HUES6 (cell line): Measurements from ENCODE around the gene TRPM6.

Experiments used
- H3K27ac ChIP-seq: 2 replicates; pipeline ENCODE4 v1.7.0; 2013; ENCODE audit warnings: low read depth, mild to moderate bottlenecking, low read length, inconsistent platforms
- H3K27me3 ChIP-seq: 2 replicates; pipeline ENCODE4 v1.6.1; 2013; ENCODE audit warnings: low read length; ENCODE audit not compliant: control insufficient read depth, insufficient read depth
- H3K36me3 ChIP-seq: 2 replicates; pipeline ENCODE4 v1.6.1; 2013; ENCODE audit warnings: low read length; ENCODE audit not compliant: control insufficient read depth, insufficient read depth
- H3K4me1 ChIP-seq: 2 replicates; pipeline ENCODE4 v1.6.1; 2013; ENCODE audit warnings: low read length; ENCODE audit not compliant: control insufficient read depth, insufficient read depth
- H3K4me3 ChIP-seq: 2 replicates; pipeline ENCODE4 v1.5.1; 2013; ENCODE audit warnings: low read depth, low read length
- H3K9ac ChIP-seq: one replicate; pipeline ENCODE4 v1.6.1; 2013; ENCODE audit warnings: mild to moderate bottlenecking, low read length
- H3K9me3 ChIP-seq: 2 replicates; pipeline ENCODE4 v1.6.1; 2013; ENCODE audit warnings: low read depth, low read length; ENCODE audit not compliant: control insufficient read depth, insufficient read depth

Gene TRPM6

DNA sequence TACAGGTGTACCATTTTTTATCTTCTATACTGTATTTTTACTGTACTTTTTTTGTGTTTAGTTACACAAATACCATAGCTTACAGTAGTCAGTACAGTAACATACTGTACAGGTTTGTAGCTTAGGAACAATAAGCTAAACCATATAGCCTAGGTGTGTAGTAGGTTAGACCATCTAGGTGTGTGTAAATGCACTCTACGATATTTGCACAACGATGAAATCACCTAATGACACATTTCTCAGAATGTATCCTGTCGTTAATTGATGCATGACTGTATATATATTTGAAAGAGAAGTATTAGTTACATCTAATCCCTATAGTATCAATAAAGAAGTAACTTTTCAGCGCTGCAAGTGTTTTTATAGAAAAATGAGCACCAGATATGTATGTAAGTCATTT is 138.8 kb downstream of the TRPM6 start:
- Histone ChIP-seq H3K9me3 (no peaks in the 10 kb centered on the region), H3K4me3 (no peak overlapping the region)

DNA sequence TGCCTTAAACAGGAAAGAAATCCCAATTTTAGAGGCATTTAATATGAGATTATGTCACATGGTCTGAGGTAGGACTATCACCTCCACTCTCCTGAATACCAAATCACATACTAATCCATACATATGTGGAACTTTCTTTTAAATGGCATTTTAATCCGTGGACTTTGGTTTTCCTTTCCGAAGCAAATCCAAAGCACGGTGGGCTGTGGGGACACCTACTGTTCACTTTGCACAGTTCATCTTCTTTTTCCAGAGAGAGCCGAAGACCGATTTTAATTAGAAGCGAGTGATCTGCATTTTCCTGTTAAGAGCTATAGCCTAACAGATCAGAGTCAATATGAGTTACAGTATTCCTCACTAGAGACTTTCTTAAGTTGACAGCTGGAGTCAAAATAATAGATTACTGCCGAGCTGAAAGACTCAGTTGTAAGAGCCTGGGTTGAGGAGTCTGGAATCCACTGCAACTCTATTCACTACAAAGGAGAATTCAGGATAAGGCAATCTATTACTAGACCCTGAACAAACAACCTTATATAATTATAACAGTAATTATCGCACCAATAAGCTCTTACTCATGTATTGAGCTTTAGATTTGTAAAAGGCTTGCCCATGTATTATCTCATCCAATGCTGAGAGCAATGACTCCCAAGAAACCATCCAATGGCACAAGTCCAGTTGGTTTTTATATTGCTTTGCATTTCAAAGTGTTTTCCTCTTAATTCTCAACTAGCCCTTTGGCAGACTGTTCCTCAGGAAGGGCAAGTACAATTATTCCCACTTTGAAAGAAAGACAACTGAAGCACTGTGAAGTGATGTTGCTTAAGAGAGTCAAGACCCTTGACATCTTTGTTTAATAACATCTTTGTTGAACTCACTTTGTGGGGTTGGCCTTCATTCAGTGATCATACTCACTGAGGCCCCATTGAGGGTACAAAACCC is 144.7 kb downstream of the TRPM6 start:
- no peak overlapping the region for H3K4me3 ChIP-seq
- no peak overlapping the region for H3K9ac ChIP-seq
- H3K27ac ChIP-seq: no peak overlapping the region
- no peaks in the 10 kb centered on the region for H3K27me3 ChIP-seq
- H3K9me3 ChIP-seq: no peaks in the 10 kb centered on the region
- no peaks in the 10 kb centered on the region for H3K36me3 ChIP-seq
- no peaks in the 10 kb centered on the region for H3K4me1 ChIP-seq

More for the DNA sequence above, 138.8 kb downstream of the TRPM6 start:
- H3K9ac ChIP-seq: no peak overlapping the region
- no peaks in the 10 kb centered on the region for H3K36me3 ChIP-seq
- H3K27me3 ChIP-seq: no peaks in the 10 kb centered on the region
- H3K4me1 ChIP-seq: no peaks in the 10 kb centered on the region
- no peak overlapping the region for H3K27ac ChIP-seq

GRCh38 chr9:74742191-74742790 is 145.4 kb downstream of the TRPM6 start:
- no peaks in the 10 kb centered on the region for H3K36me3 ChIP-seq

GRCh38 chr9:74736646-74737045 is 151.1 kb downstream of the TRPM6 start:
- Histone ChIP-seq H3K4me1 (no peaks in the 10 kb centered on the region), H3K9ac (no peak overlapping the region), H3K9me3 (no peaks in the 10 kb centered on the region), H3K36me3 (no peaks in the 10 kb centered on the region), H3K4me3 (no peak overlapping the region), H3K27me3 (no peaks in the 10 kb centered on the region), H3K27ac (no peak overlapping the region)

More at GRCh38 chr9:74742191-74742790, 145.4 kb downstream of the TRPM6 start:
- no peaks in the 10 kb centered on the region for H3K9me3 ChIP-seq
- H3K4me1 ChIP-seq: no peaks in the 10 kb centered on the region
- no peak overlapping the region for H3K4me3 ChIP-seq
- H3K9ac ChIP-seq: no peak overlapping the region
- H3K27ac ChIP-seq: no peak overlapping the region
- H3K27me3 ChIP-seq: no peaks in the 10 kb centered on the region

DNA sequence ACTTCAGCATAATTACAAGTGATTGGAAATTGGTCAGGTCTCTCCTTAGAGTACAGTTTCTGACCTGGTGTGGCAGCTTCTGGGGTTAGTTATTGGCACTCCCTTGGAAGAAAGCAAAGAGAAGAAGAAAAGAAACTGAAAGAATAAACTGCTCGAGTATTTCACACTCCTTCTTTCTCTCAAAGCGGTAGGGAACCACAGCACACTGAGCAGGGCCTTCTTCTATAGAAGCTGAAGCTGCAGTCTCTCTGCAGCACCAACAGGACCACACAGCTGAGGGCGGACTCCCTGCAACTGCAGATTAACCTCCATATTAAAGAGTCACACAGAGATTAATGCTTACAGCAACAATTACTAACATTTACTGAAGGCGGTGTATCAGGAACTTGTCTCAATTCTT is 152.0 kb downstream of the TRPM6 start:
- H3K27ac ChIP-seq: no peak overlapping the region
- H3K9ac ChIP-seq: no peak overlapping the region
- H3K9me3 ChIP-seq: no peaks in the 10 kb centered on the region
- no peaks in the 10 kb centered on the region for H3K36me3 ChIP-seq
- H3K27me3 ChIP-seq: no peaks in the 10 kb centered on the region
- H3K4me1 ChIP-seq: no peaks in the 10 kb centered on the region
- H3K4me3 ChIP-seq: no peak overlapping the region

- no peaks in the 10 kb centered on the region for H3K9me3 ChIP-seq
Measured at GRCh38 chr9:74729136-74729695, 158.5 kb downstream of the TRPM6 start.

DNA sequence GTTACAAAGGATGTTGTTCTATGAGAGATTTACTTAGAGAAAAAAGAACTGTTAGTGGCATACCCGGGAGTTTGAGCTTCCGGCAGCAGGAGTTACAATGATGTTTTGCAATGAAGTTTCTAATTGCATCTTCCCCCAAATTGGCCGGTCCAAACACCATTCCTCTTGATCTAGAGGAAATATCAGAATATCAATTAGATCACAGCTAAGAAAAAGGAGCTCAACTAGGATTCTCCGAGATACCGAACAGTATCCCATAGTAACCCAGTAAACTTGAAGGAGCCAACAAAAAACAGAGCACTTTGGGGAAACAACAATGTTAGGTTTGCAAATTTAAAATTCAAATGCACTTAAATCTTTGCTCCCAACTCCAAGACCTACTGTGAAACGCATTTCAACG is 159.5 kb downstream of the TRPM6 start:
- Histone ChIP-seq H3K9me3 (no peaks in the 10 kb centered on the region), H3K4me3 (no peak overlapping the region), H3K9ac (no peak overlapping the region), H3K4me1 (peaks cover 16% of the 10 kb centered on the region), H3K27me3 (no peaks in the 10 kb centered on the region), H3K36me3 (no peaks in the 10 kb centered on the region), H3K27ac (no peak overlapping the region)

More at GRCh38 chr9:74729136-74729695, 158.5 kb downstream of the TRPM6 start:
- Histone ChIP-seq H3K4me3 (no peak overlapping the region), H3K27ac (no peak overlapping the region), H3K9ac (no peak overlapping the region), H3K36me3 (no peaks in the 10 kb centered on the region), H3K4me1 (peaks cover 16% of the 10 kb centered on the region), H3K27me3 (no peaks in the 10 kb centered on the region)

DNA sequence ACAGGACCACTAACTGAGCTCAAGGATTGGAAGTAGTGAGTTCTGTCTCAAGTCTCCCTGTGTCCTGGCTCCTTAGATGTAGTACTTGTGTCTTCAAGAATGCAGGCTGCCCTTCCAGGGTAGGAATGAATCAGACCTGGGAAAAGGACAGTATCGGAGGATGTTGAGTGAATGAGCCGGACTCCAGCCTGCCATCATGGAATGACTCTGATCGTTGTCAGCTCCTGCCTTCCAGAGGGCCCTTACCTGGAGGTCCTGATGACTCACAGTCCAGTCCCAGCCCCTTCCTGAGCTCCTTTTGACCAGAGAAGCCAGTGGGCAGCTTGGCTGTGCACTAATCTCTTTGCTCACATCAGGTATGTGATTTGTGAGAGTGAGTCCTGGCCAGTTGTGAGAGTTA is 161.1 kb downstream of the TRPM6 start:
- no peaks in the 10 kb centered on the region for H3K27me3 ChIP-seq
- no peak overlapping the region for H3K27ac ChIP-seq
- no peaks in the 10 kb centered on the region for H3K9me3 ChIP-seq
- no peak overlapping the region for H3K9ac ChIP-seq
- no peak overlapping the region for H3K4me3 ChIP-seq
- no peaks in the 10 kb centered on the region for H3K36me3 ChIP-seq
- peaks cover 16% of the 10 kb centered on the region for H3K4me1 ChIP-seq

- Histone ChIP-seq H3K9me3 (no peaks in the 10 kb centered on the region), H3K9ac (no peak overlapping the region), H3K4me3 (no peak overlapping the region), H3K27ac (no peak overlapping the region), H3K27me3 (no peaks in the 10 kb centered on the region), H3K4me1 (peaks cover 14% of the 10 kb centered on the region), H3K36me3 (no peaks in the 10 kb centered on the region)
Measured at GRCh38 chr9:74724317-74724716, 163.4 kb downstream of the TRPM6 start.

- Histone ChIP-seq H3K9ac (no peak overlapping the region), H3K27me3 (no peaks in the 10 kb centered on the region), H3K27ac (no peak overlapping the region), H3K4me1 (no peaks in the 10 kb centered on the region), H3K9me3 (no peaks in the 10 kb centered on the region), H3K36me3 (no peaks in the 10 kb centered on the region), H3K4me3 (no peak overlapping the region)
Measured at GRCh38 chr9:74721696-74722660, 165.7 kb downstream of the TRPM6 start.
